ENCODE data around the gene SCGB1C1. TPM values are rescaled to one million over a fixed set of nuclear protein-coding genes. Genes with fewer than 3 reads are reported as not detected.
"Not testable (repeated sequence)": the region's sequence is repeated elsewhere in the genome, so short reads cannot be mapped to it uniquely, and the experiment has no call there.

SCGB1C1 gene
- polyA plus RNA-seq, 1 donor (not counting 4 experiments of a cell fraction or from before 2014, with no cell fraction given), result not detected

DNA sequence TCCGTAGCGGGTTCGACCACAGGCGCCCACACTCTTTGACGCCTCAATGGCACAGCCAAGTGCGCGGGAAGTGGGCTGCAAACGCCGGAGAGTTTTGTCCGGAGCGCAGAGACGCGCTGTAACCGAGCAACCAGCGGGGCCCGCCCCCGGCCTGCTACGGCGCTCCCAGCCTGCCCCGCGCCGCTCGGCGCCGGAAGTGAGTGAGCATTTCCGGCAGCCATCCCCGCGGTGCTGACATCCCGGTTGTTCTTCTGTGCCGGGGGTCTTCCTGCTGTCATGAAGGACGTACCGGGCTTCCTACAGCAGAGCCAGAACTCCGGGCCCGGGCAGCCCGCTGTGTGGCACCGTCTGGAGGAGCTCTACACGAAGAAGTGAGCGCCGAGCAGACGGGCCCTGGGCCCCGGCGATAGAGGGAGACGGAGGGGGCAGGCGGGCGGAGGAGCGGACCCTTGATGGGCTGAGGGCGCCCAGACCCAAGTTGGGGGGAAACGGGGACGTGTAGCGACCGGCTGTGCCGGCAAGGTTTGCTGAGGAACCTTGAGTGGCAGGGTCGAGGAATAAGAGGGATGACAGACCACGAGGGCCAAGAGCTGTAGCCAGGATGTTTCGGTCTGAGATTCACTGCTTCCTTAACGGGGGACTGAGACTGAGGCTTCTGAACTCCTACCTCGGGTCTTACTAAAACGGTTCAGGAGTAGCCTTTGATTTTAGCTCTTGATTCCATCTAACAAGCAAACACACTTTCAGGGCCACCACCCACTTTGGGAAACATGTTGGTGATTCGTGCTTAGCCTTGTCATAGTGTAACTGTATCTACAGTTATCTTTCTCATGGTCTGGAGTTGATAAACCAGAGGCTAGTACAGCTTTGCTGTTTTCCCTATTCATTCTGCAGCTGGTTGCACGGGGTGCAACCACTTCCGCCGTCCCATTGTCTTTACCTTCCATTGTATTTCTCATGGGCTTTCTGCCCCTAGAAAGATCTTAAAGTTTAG lies 44.2 kb downstream of the SCGB1C1 start, which contains the start of gene PSMD13:
Gene PSMD13 (plus strand): TSS at position 203 of the 994 bp plus-strand sequence. CDS start 74 bp downstream, at position 277.
- H2AFZ ChIP-seq (ENCODE audit: control insufficient read depth, low read length), result peak within 1 kb of the TSS; percentile 91
- peak; percentile 34 for FAIRE-seq
- dilution Hi-C loops (cut with MboI; ENCODE audit: extremely low pct_ligation_motif_present, low sequenced_read_pairs), result no loop called here

GRCh38 chr11:238346-238745 lies 45.5 kb downstream of the SCGB1C1 start:
- H3K27me3 ChIP-seq (ENCODE audit: control insufficient read depth, extremely low read depth, insufficient read depth, low read length); H3K9ac ChIP-seq (ENCODE audit: control insufficient read depth, extremely low read depth, insufficient read depth, low read length); H4K20me1 ChIP-seq (ENCODE audit: control insufficient read depth, extremely low read depth, insufficient read depth, low read length); FAIRE-seq; H2AFZ ChIP-seq (ENCODE audit: control insufficient read depth, low read length); H3K9me3 ChIP-seq (ENCODE audit: control insufficient read depth, low read depth, low read length); H3K4me3 ChIP-seq (ENCODE audit: control insufficient read depth in 2 of 3, extremely low read depth in 1 of 3, insufficient read depth in 2 of 3, low read depth in 1 of 3, low read length in 3 of 3); H3K27ac ChIP-seq (ENCODE audit: control insufficient read depth, insufficient read depth, low read length); DNase-seq (ENCODE audit: low read depth, low spot score); dilution Hi-C loops (cut with MboI; ENCODE audit: extremely low pct_ligation_motif_present, low sequenced_read_pairs); H3K9me1 ChIP-seq (ENCODE audit: control insufficient read depth, extremely low read depth, insufficient read depth, low read length): not testable (repeated sequence)
- H3K4me1 ChIP-seq (ENCODE audit: control insufficient read depth, extremely low read depth, insufficient read depth, low read length), result peaks cover 12% of the 10 kb centered on the region
- peaks cover 59% of the 10 kb centered on the region for H3K79me2 ChIP-seq (ENCODE audit: control insufficient read depth, insufficient read depth, low read length)
- peak overlapping the region; percentile 100 for H3K4me2 ChIP-seq (ENCODE audit: control insufficient read depth, extremely low read depth, insufficient read depth, low read depth, low read length)
- H3K36me3 ChIP-seq (ENCODE audit: control insufficient read depth in 2 of 2, extremely low read depth in 1 of 2, insufficient read depth in 2 of 2, low read length in 2 of 2), result peaks cover 13 to 20% of the 10 kb centered on the region in 2 experiments

More for the DNA sequence above, 44.2 kb downstream of the SCGB1C1 start, which contains the start of gene PSMD13:
- DNase-seq (ENCODE audit: low read depth, low spot score), result no peak
- no peak for TF ChIP-seq EZH2 (IDR thresholded peaks at IDR 0.05; ENCODE audit: low read length)
- no peak for TF ChIP-seq CTCF (optimal IDR thresholded peaks at IDR 0.05 in 1 of 3, IDR thresholded peaks at IDR 0.05 in 1 of 3, conservative IDR thresholded peaks at IDR 0.05 in 1 of 3; ENCODE audit: extremely low read depth in 1 of 3, insufficient read depth in 2 of 3, low read length in 3 of 3)
- Histone ChIP-seq H3K4me3 (ENCODE audit: control insufficient read depth in 2 of 3, extremely low read depth in 1 of 3, insufficient read depth in 2 of 3, low read depth in 1 of 3, low read length in 3 of 3) (peak within 1 kb of the TSS; percentile 97 to 99 (median 98)), H4K20me1 (ENCODE audit: control insufficient read depth, extremely low read depth, insufficient read depth, low read length) (no peaks in the 10 kb centered on the region), H3K27ac (ENCODE audit: control insufficient read depth, insufficient read depth, low read length) (peak within 1 kb of the TSS; percentile 99), H3K4me1 (ENCODE audit: control insufficient read depth, extremely low read depth, insufficient read depth, low read length) (peaks cover 12% of the 10 kb centered on the region), H3K4me2 (ENCODE audit: control insufficient read depth, extremely low read depth, insufficient read depth, low read depth, low read length) (peak within 1 kb of the TSS; percentile 100), H3K27me3 (ENCODE audit: control insufficient read depth, extremely low read depth, insufficient read depth, low read length) (no peaks in the 10 kb centered on the region), H3K9ac (ENCODE audit: control insufficient read depth, extremely low read depth, insufficient read depth, low read length) (peak within 1 kb of the TSS; percentile 92), H3K36me3 (ENCODE audit: control insufficient read depth in 2 of 2, extremely low read depth in 1 of 2, insufficient read depth in 2 of 2, low read length in 2 of 2) (peaks cover 13 to 16% of the 10 kb centered on the region in 2 experiments), H3K79me2 (ENCODE audit: control insufficient read depth, insufficient read depth, low read length) (peaks cover 58% of the 10 kb centered on the region), H3K9me3 (ENCODE audit: control insufficient read depth, low read depth, low read length) (no peaks in the 10 kb centered on the region), H3K9me1 (ENCODE audit: control insufficient read depth, extremely low read depth, insufficient read depth, low read length) (no peaks in the 10 kb centered on the region)
